Stimulated activated CD4-positive, alpha-beta T cell treated with anti-CD3 and anti-CD28 coated beads, Interleukin-15, amount 100 ng/mL, for 1 hour (primary cell): ENCODE data around the gene HOXA6.

Source experiments
- DNase-seq, 2 donors: peaks; one replicate each; pipeline ENCODE4 v3.0.0-alpha.2; 2020; ENCODE audit warnings: low read depth in 1 of 2, low spot score in 1 of 2

Gene HOXA6

DNA sequence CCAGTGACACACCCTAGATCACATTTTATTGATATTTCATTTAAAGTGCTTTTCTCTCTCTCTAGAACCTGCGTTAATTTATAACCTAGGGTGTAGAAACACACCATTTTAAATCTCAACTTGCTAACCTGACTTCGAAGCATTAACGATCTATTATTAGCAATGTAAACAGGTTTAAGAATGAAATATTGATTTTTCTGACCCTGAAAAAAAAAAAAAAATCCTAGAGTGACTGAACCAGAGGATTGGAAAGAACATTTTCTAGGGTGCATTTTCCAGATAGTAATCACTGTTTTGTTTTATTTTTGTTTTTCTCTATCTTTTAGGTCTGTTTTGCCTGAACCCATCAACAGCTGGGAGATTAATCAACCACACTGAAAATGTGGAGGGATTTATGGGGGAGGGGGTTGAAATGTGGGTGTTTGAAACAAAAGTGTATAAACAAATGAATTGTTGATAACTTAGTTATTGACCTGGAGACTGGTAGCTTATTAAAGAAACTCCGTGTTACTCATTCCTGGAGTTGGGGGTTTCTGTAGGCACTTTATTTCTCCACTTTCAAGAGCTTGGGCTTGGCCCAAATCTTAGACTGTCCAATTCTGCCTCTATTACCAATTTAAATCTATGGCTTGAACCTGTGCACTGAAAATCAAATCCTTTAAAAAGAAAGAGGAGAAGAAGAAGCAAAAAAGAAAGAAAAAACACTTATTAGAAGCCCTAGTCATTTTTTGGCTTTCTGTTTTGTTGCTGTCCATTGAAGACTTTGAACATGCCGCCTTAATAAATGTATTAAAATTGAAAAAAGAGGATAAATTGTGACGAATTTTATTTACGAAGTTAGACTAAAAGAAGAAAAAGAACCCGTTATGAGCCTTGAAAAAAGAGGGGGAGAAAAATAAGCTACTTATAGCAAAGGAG lies 47.9 kb downstream of the HOXA6 start:
- DNase-seq: no peak

- DNase-seq: no peak
Observed at GRCh38 chr7:27098578-27099451, 48.8 kb downstream of the HOXA6 start.

- no peak for DNase-seq
Observed at GRCh38 chr7:27097686-27098577, 49.6 kb downstream of the HOXA6 start.

DNA sequence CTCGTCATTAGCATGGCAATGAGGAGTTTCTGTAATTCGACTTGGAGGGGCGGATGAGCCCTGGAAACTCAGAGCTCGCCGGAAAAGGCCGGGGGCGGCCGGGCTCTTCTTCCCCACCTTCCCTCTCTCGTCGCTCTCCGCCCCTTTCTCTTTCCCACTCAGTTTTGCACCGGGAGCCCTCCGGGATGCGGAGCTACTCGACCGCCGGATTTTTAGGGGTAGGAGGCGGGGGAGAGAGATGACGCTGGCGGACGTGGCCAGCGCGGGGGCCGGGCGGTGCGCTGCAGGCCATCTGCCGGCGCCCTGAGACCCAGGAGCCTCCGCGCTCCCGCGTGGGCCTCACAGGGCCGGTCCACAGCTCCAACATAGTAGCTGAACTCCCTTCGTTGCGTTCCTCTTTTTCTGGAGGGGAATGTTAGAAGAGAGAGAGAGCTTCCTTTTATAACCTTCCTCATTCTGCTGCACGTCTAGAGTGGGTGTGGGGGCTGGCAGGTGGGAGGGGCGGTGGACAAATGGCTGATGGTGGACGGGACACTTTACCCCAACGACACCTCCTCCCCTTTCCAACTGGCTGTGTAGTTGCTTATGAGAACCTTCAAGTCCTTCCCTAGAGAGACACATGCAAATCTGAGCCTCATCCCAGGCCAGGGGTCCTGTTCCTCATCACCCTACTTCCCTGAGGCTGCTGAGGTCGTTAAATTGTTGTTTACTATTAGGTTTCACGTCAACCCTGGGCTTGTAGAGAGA lies 50.6 kb downstream of the HOXA6 start:
- DNase-seq: no peak

GRCh38 chr7:27095897-27096767 lies 51.4 kb downstream of the HOXA6 start, which contains the start of gene HOXA1:
Gene HOXA1 (minus strand): TSS chr7:27096000. CDS start chr7:27095912, 88 bp downstream.
- DNase-seq: peak; percentile 30 to 47
